ENCODE results near the gene NRG2.

- no peak for TF ChIP-seq TCF4 (CRISPR knock-in tag; IDR thresholded peaks at IDR 0.05; ENCODE audit: borderline replicate concordance)
- no peak for TF ChIP-seq OSR1 (CRISPR knock-in tag; IDR thresholded peaks at IDR 0.05)
- TF ChIP-seq RARB (CRISPR knock-in tag; IDR thresholded peaks at IDR 0.05): no peak
- TF ChIP-seq PATZ1 (CRISPR knock-in tag; IDR thresholded peaks at IDR 0.05; ENCODE audit: borderline replicate concordance): no peak
- TF ChIP-seq TSHZ2 (CRISPR knock-in tag; IDR thresholded peaks at IDR 0.05): no peak
- no peak for TF ChIP-seq ZNF565 (CRISPR knock-in tag; conservative IDR thresholded peaks at IDR 0.05; ENCODE audit: low read depth)
- no peak for TF ChIP-seq ZNF8 (CRISPR knock-in tag; IDR thresholded peaks at IDR 0.05)
- TF ChIP-seq ZC3H10 (CRISPR knock-in tag; IDR thresholded peaks at IDR 0.05): no peak
- no peak for TF ChIP-seq CSRNP3 (CRISPR knock-in tag; IDR thresholded peaks at IDR 0.05)
- TF ChIP-seq TOX (CRISPR knock-in tag; IDR thresholded peaks at IDR 0.05; ENCODE audit: borderline replicate concordance): no peak
- TF ChIP-seq ZFP30 (CRISPR knock-in tag; IDR thresholded peaks at IDR 0.05): no peak
- no peak for TF ChIP-seq ESRRG (CRISPR knock-in tag; IDR thresholded peaks at IDR 0.05)
- TF ChIP-seq ZNF70 (CRISPR knock-in tag; IDR thresholded peaks at IDR 0.05): no peak
- TF ChIP-seq ARNTL (CRISPR knock-in tag; IDR thresholded peaks at IDR 0.05; ENCODE audit: borderline replicate concordance, low read depth): no peak
Measured at GRCh38 chr5:139896718-139897117, 146.4 kb downstream of the NRG2 start.
